H1 (cell line): ENCODE data around the gene NCAM1. TPM values are rescaled to one million over a fixed set of nuclear protein-coding genes. Genes with fewer than 3 reads are reported as not detected.

Experiments used
- CTCF ChIA-PET: fragments of 300-600 bp; sonication (Branson Sonifier 250); formaldehyde crosslinking; loops from one replicate; lab custom pipeline; 2021; ENCODE audit not compliant: partially characterized antibody; lab: Charles Lee
- POLR2A ChIA-PET: fragments of 300-600 bp; sonication (Branson Sonifier 250); formaldehyde crosslinking; loops from one replicate; lab custom pipeline; 2021; ENCODE audit warnings: inconsistent platforms; ENCODE audit not compliant: partially characterized antibody; lab: Charles Lee
- DNase-seq, 2 experiments: peaks; one replicate each; pipeline versions ENCODE4 v3.0.0 to v3.0.0-alpha.2; 2010 to 2022; ENCODE audit warnings: low spot score in 2 of 2, low read depth in 1 of 2, mixed read lengths in 1 of 2
- FAIRE-seq: peaks from 2 replicates; lab custom pipeline; 2011; peaks lifted over from hg19 to GRCh38; lab: Jason Lieb, UNC
- H2AFZ ChIP-seq: 2 replicates; pipeline ENCODE4 v1.8.1; 2012; ENCODE audit warnings: low read length, inconsistent platforms
- H2AK5ac ChIP-seq: 2 replicates; pipeline ENCODE4 v1.6.1; 2013; ENCODE audit warnings: low read depth, low read length
- H2BK120ac ChIP-seq: replicated peaks from 2 replicates; pipeline ENCODE3; 2013; ENCODE audit warnings: low read depth, low read length, inconsistent platforms
- H2BK12ac ChIP-seq: 2 replicates; pipeline ENCODE4 v1.6.1; 2013; ENCODE audit warnings: low read depth, low read length
- H2BK15ac ChIP-seq: 2 replicates; pipeline ENCODE4 v1.6.1; 2013; ENCODE audit warnings: low read length
- H2BK20ac ChIP-seq: 2 replicates; pipeline ENCODE4 v1.6.1; 2013; ENCODE audit warnings: low read length
- H2BK5ac ChIP-seq: 2 replicates; pipeline ENCODE4 v1.6.1; 2013; ENCODE audit warnings: low read depth, low read length
- H3K14ac ChIP-seq: 2 replicates; pipeline ENCODE4 v1.6.1; 2013; ENCODE audit warnings: inconsistent platforms; ENCODE audit not compliant: insufficient read length
- H3K18ac ChIP-seq: 2 replicates; pipeline ENCODE4 v1.6.1; 2013; ENCODE audit warnings: low read length; ENCODE audit errors: extremely low read depth
- H3K23ac ChIP-seq: 2 replicates; pipeline ENCODE4 v1.6.1; 2013; ENCODE audit warnings: inconsistent platforms; ENCODE audit not compliant: insufficient read length
- H3K23me2 ChIP-seq: 2 replicates; pipeline ENCODE4 v1.6.1; 2013; ENCODE audit warnings: low read depth, low read length
- H3K27ac ChIP-seq: 2 replicates; pipeline ENCODE4 v1.6.1; 2011; ENCODE audit warnings: low read depth, low read length, inconsistent platforms
- H3K27me3 ChIP-seq, 4 experiments: replicated peaks in 1 of 4; 1 replicate in 1 of 4; 2 replicates in 3 of 4; pipeline versions ENCODE4 v1.6.1 to v1.8.1; 2011 to 2013; ENCODE audit warnings: low read length in 3 of 4, mild to moderate bottlenecking in 3 of 4, inconsistent platforms in 2 of 4, mixed read lengths in 2 of 4, moderate library complexity in 1 of 4; ENCODE audit not compliant: control insufficient read depth in 3 of 4, insufficient read depth in 3 of 4; ENCODE audit errors: extremely low read depth in 1 of 4
- H3K36me3 ChIP-seq, 4 experiments: 2 replicates each; pipeline versions ENCODE4 v1.6.1 to v1.8.1; 2011 to 2013; ENCODE audit warnings: mild to moderate bottlenecking in 4 of 4, low read length in 3 of 4, moderate library complexity in 2 of 4, control low read depth in 1 of 4, inconsistent platforms in 1 of 4; ENCODE audit not compliant: insufficient read depth in 4 of 4, control insufficient read depth in 2 of 4
- H3K4ac ChIP-seq: replicated peaks from 2 replicates; pipeline ENCODE3; 2013; ENCODE audit warnings: low read length, low read depth, mixed read lengths, inconsistent platforms; ENCODE audit not compliant: insufficient read length
- H3K4me1 ChIP-seq, 4 experiments: replicated peaks in 1 of 4; 1 replicate in 1 of 4; 2 replicates in 3 of 4; pipeline versions ENCODE4 v1.6.1 to v1.8.1; 2011 to 2013; ENCODE audit warnings: low read length in 3 of 4, inconsistent platforms in 2 of 4, mixed read lengths in 1 of 4; ENCODE audit not compliant: insufficient read depth in 4 of 4, control insufficient read depth in 3 of 4
- H3K4me2 ChIP-seq, 2 experiments: 2 replicates each; pipeline versions ENCODE4 v1.6.1 to v1.8.1; 2011 to 2013; ENCODE audit warnings: low read depth in 2 of 2, low read length in 2 of 2, control low read depth in 1 of 2, inconsistent platforms in 1 of 2, mild to moderate bottlenecking in 1 of 2; ENCODE audit not compliant: insufficient read depth in 1 of 2
- H3K4me3 ChIP-seq, 4 experiments: fragments of 200-600, 300-600 bp in 1 of 4; sonication (generic), shearing (Covaris generic), sonication (Bioruptor Twin) in 1 of 4; 2 replicates each; pipeline versions ENCODE4 v1.5.1 to v1.8.1; 2011 to 2016; ENCODE audit warnings: low read length in 4 of 4, low read depth in 3 of 4, control low read depth in 2 of 4, inconsistent platforms in 2 of 4, mild to moderate bottlenecking in 2 of 4, mixed read lengths in 1 of 4, moderate library complexity in 1 of 4; ENCODE audit not compliant: insufficient read depth in 2 of 4; ENCODE audit errors: extremely low read depth in 1 of 4
- H3K56ac ChIP-seq: replicated peaks from 2 replicates; pipeline ENCODE3; 2013; ENCODE audit warnings: low read depth, mild to moderate bottlenecking, mixed read lengths, low read length, inconsistent platforms; ENCODE audit not compliant: insufficient read length
- H3K79me1 ChIP-seq: 2 replicates; pipeline ENCODE4 v1.6.1; 2013; ENCODE audit warnings: low read depth, low read length, control low read depth
- H3K79me2 ChIP-seq, 2 experiments: 2 replicates each; pipeline versions ENCODE4 v1.6.1 to v1.8.1; 2012 to 2013; ENCODE audit warnings: low read length in 2 of 2, mild to moderate bottlenecking in 2 of 2, inconsistent platforms in 1 of 2; ENCODE audit not compliant: insufficient read depth in 2 of 2, control insufficient read depth in 1 of 2
- H3K9ac ChIP-seq, 4 experiments: replicated peaks in 1 of 4; 1 replicate in 1 of 4; 2 replicates in 3 of 4; pipeline versions ENCODE4 v1.6.1 to v1.8.1; 2011 to 2013; ENCODE audit warnings: low read depth in 3 of 4, low read length in 3 of 4, control low read depth in 2 of 4, mild to moderate bottlenecking in 2 of 4, moderate library complexity in 2 of 4, inconsistent platforms in 1 of 4; ENCODE audit errors: extremely low read depth in 1 of 4
- H3K9me3 ChIP-seq, 2 experiments: 2 replicates each; pipeline versions ENCODE4 v1.6.1 to v1.8.1; 2012 to 2013; ENCODE audit warnings: mild to moderate bottlenecking in 2 of 2, moderate library complexity in 2 of 2, control low read depth in 1 of 2, inconsistent platforms in 1 of 2, low read depth in 1 of 2, low read length in 1 of 2, mixed read lengths in 1 of 2; ENCODE audit not compliant: insufficient read depth in 2 of 2
- H4K20me1 ChIP-seq, 2 experiments: replicated peaks in 1 of 2; 2 replicates each; pipeline versions ENCODE3 to v1.8.1; 2011 to 2013; ENCODE audit warnings: inconsistent platforms in 2 of 2, low read length in 2 of 2, mild to moderate bottlenecking in 1 of 2; ENCODE audit not compliant: insufficient read depth in 2 of 2, control insufficient read depth in 1 of 2
- H4K5ac ChIP-seq: 2 replicates; pipeline ENCODE4 v1.6.1; 2013; ENCODE audit warnings: low read length, low read depth, mixed read lengths, inconsistent platforms; ENCODE audit not compliant: insufficient read length
- H4K8ac ChIP-seq: 2 replicates; pipeline ENCODE4 v1.8.0; 2013; ENCODE audit warnings: mild to moderate bottlenecking, moderate library complexity, low read length, inconsistent platforms; ENCODE audit not compliant: insufficient read depth; ENCODE audit errors: extremely low read depth
- H4K91ac ChIP-seq: replicated peaks from 2 replicates; pipeline ENCODE3; 2013; ENCODE audit warnings: low read length, mixed read lengths, inconsistent platforms; ENCODE audit not compliant: insufficient read length
- ASH2L ChIP-seq: fragments of 200-600, 300-600 bp; sonication (generic); IDR thresholded peaks from one replicate; pipeline ENCODE4 v1.7.1; 2017; ENCODE audit warnings: low read length
- ATF3 ChIP-seq: IDR thresholded peaks from 2 replicates; pipeline ENCODE4 v1.6.1; 2011; ENCODE audit warnings: low read depth, mild to moderate bottlenecking, low read length; ENCODE audit not compliant: insufficient read depth
- BCL11A ChIP-seq, 2 experiments: IDR thresholded peaks; one replicate each; pipeline ENCODE4 v1.6.1; 2011; ENCODE audit warnings: low read depth in 2 of 2, low read length in 2 of 2, mild to moderate bottlenecking in 2 of 2
- CBX5 ChIP-seq: fragments of 300-800, 300-1000 bp; sonication (generic); IDR thresholded peaks from 2 replicates; pipeline ENCODE4 v1.7.1; 2016; ENCODE audit warnings: antibody characterized with exemption, low read length, low read depth
- CBX8 ChIP-seq: fragments of 300-800, 300-1000 bp; sonication (generic); IDR thresholded peaks from 2 replicates; pipeline ENCODE4 v1.7.1; 2016; ENCODE audit warnings: low read depth, low read length, borderline replicate concordance
- CHD2 ChIP-seq: IDR thresholded peaks from 2 replicates; pipeline ENCODE4 v1.6.1; 2012; ENCODE audit warnings: low read length, improper control_type of control experiment
- CTCF ChIP-seq, 3 experiments: IDR thresholded peaks; 1 replicate in 2 of 3; 2 replicates in 1 of 3; pipeline versions ENCODE4 v1.5.1 to v1.6.1; 2011; ENCODE audit warnings: low read length in 3 of 3, mild to moderate bottlenecking in 3 of 3, inconsistent platforms in 2 of 3, low read depth in 1 of 3, moderate library complexity in 1 of 3; ENCODE audit not compliant: insufficient read depth in 1 of 3; ENCODE audit errors: control extremely low read depth in 1 of 3
- HDAC6 ChIP-seq: IDR thresholded peaks from one replicate; pipeline ENCODE4 v1.7.1; 2012; ENCODE audit warnings: low read depth, mild to moderate bottlenecking, inconsistent platforms, low read length, moderate library complexity
- JUND ChIP-seq: IDR thresholded peaks from 2 replicates; pipeline ENCODE4 v1.6.1; 2011; ENCODE audit warnings: mild to moderate bottlenecking, improper control_type of control experiment, low read length
- NRF1 ChIP-seq: IDR thresholded peaks from 2 replicates; pipeline ENCODE4 v1.6.1; 2011; ENCODE audit warnings: mild to moderate bottlenecking, low read depth, low read length, improper control_type of control experiment
- POLR2A ChIP-seq, 2 experiments: IDR thresholded peaks; 1 replicate in 1 of 2; 2 replicates in 1 of 2; pipeline ENCODE4 v1.6.1; 2011; ENCODE audit warnings: low read depth in 2 of 2, low read length in 2 of 2, mild to moderate bottlenecking in 2 of 2; ENCODE audit errors: control extremely low read depth in 1 of 2
- POU5F1 ChIP-seq: IDR thresholded peaks from 2 replicates; pipeline ENCODE4 v1.6.1; 2011; ENCODE audit warnings: low read depth, mild to moderate bottlenecking, low read length, moderate library complexity
- SP2 ChIP-seq: IDR thresholded peaks from 2 replicates; pipeline ENCODE4 v1.6.1; 2012; ENCODE audit warnings: mild to moderate bottlenecking, low read length, inconsistent platforms
- WGBS, 2 experiments: shearing (Covaris generic) in 1 of 2; methylation state at CpG; one replicate each; pipeline versions ENCODE4 v1.1.6 to v1.1.7; 2013 to 2015; ENCODE audit warnings: low lambda C conversion rate in 2 of 2, mixed read lengths in 2 of 2, inconsistent platforms in 1 of 2, low coverage in 1 of 2, missing lambda C conversion rate in 1 of 2; ENCODE audit not compliant: insufficient replicate concordance in 2 of 2, insufficient coverage in 1 of 2, insufficient read length in 1 of 2; ENCODE audit errors: extremely low coverage in 1 of 2, missing lambda C conversion rate in 1 of 2; 5-methylcytosine and 5-hydroxymethylcytosine counted together
- polyA plus RNA-seq, 7 experiments: library from polyadenylated mRNA; depleted of rRNA in 3 of 7; stranded (reverse) in 5 of 7; unstranded in 2 of 7; fragments of >200 nt in 5 of 7; fragments of 200-250 nt in 2 of 7; gene quantifications; 1 replicate in 5 of 7; 2 replicates in 1 of 7; 4 replicates in 1 of 7; pipeline versions ENCODE4 v1.2.1 to v1.2.3, GENCODE V29; 2011 to 2013; ENCODE audit warnings: missing spikeins in 2 of 7, mixed read lengths in 2 of 7
- total RNA-seq: library from RNA; stranded (reverse); fragmentation: NEBNext Ultra II Directional; extraction: Animal tissue kit (Norgen Biotek cat#: 25700); gene quantifications from 2 replicates; pipeline ENCODE4 v1.2.1, GENCODE V29; 2021

NCAM1 gene
- total and polyA plus RNA-seq, 2 of the 8 experiments (the other 6 are each of a cell fraction or from before 2014, with no cell fraction given): 3.1 to 4.3 TPM

- Histone ChIP-seq H3K79me1 (no peaks in the 10 kb centered on the region), H3K23ac (no peak overlapping the region), H2BK15ac (no peak overlapping the region), H3K4me1 (no peaks in the 10 kb centered on the region), H3K4me3 (no peak overlapping the region), H4K8ac (no peak overlapping the region), H4K91ac (no peak overlapping the region), H2AK5ac (no peak overlapping the region), H3K23me2 (no peaks in the 10 kb centered on the region), H2AFZ (no peak overlapping the region), H3K18ac (no peak overlapping the region), H3K56ac (no peak overlapping the region), H3K9ac (no peak overlapping the region), H2BK120ac (no peak overlapping the region), H3K36me3 (no peaks in the 10 kb centered on the region), H4K5ac (no peak overlapping the region), H3K79me2 (no peaks in the 10 kb centered on the region), H4K20me1 (no peaks in the 10 kb centered on the region), H3K14ac (no peak overlapping the region), H3K4me2 (no peak overlapping the region), H3K9me3 (no peaks in the 10 kb centered on the region), H3K27ac (no peak overlapping the region), H3K27me3 (no peaks in the 10 kb centered on the region), H3K4ac (no peak overlapping the region), H2BK20ac (no peak overlapping the region), H2BK12ac (no peak overlapping the region), H2BK5ac (no peak overlapping the region)
- DNase-seq: no peak
- ChIA-PET CTCF (no interaction called here), POLR2A (no interaction called here)
- 100% methylated on average over 1 of the region's 1 CpG; no CpG with 5 or more reads in 1 of the 2 experiments for WGBS, 2 experiments
- FAIRE-seq: no peak
- TF ChIP-seq CBX5 (no peak), HDAC6 (no peak), POU5F1 (no peak), NRF1 (no peak), CTCF (IDR thresholded peaks at IDR 0.05; ENCODE audit: control extremely low read depth in 1 of 3, insufficient read depth in 1 of 3, low read depth in 1 of 3, low read length in 3 of 3) (no peak), POLR2A (IDR thresholded peaks at IDR 0.05; ENCODE audit: control extremely low read depth in 1 of 2, low read depth in 2 of 2, low read length in 2 of 2) (no peak), CHD2 (no peak), BCL11A (IDR thresholded peaks at IDR 0.05; ENCODE audit: low read depth in 2 of 2, low read length in 2 of 2) (no peak), ATF3 (no peak), ASH2L (no peak), CBX8 (no peak), SP2 (no peak), JUND (no peak)
Observed at GRCh38 chr11:112989198-112989597, 28.0 kb downstream of the NCAM1 start.
